Measurements from ENCODE around the gene EYS. TPM values are rescaled to one million over a fixed set of nuclear protein-coding genes. Genes with fewer than 3 reads are reported as not detected.

The EYS gene
- total and polyA plus RNA-seq, 2 of the 8 experiments (the other 6 are each of a cell fraction or from before 2014, with no cell fraction given), result 0.05 to 0.13 TPM

DNA sequence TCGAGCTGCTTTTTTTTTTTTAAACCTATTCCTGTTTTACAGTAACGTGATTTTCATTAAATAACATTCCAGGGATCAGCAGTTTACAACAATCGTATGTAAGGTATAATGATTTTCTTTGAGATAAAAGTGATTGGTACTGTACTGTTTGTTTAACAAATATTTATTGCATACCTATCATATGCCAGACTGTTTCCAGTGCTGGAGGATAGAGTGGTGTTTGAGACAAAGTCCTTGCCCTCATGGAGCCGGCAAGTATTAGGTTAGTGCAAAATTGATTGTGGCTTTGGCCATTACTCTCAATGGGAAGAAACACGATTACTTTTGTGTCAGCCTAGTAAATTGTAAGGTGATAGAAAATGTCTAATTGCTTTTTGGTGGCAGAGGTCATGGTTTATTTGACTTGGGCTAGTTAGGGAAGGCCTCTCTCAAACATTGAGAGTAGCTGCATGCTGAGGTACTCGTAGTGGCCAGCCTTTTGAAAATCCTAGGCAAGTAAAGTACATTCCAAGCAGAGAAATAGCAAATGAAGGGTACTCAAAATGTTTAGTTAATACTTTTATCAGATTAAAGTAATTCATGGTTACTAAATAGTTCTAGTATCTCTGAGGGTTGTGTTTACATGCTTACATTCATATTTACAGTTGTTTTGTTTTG is 2035.8 kb downstream of the EYS start:
- Histone ChIP-seq H3K23ac (ENCODE audit: insufficient read length) (no peak overlapping the region), H4K91ac (replicated peaks; ENCODE audit: insufficient read length, low read length) (no peak overlapping the region), H3K27me3 (replicated peaks in 1 of 4; ENCODE audit: control insufficient read depth in 3 of 4, extremely low read depth in 1 of 4, insufficient read depth in 3 of 4, low read length in 3 of 4) (no peaks in the 10 kb centered on the region), H3K18ac (ENCODE audit: extremely low read depth, low read length) (no peak overlapping the region), H4K5ac (ENCODE audit: insufficient read length, low read depth, low read length) (no peak overlapping the region), H3K4ac (replicated peaks; ENCODE audit: insufficient read length, low read depth, low read length) (no peak overlapping the region), H3K4me1 (replicated peaks in 1 of 4; ENCODE audit: control insufficient read depth in 3 of 4, insufficient read depth in 4 of 4, low read length in 3 of 4) (peaks cover 0 to 10% (median 6%) of the 10 kb centered on the region in 4 experiments; a peak in 4 of 7 replicates), H3K79me1 (ENCODE audit: low read depth, low read length) (no peaks in the 10 kb centered on the region; the same call in 1 of the 2 replicates), H2AFZ (ENCODE audit: low read length) (no peak overlapping the region), H3K9ac (replicated peaks in 1 of 4; ENCODE audit: extremely low read depth in 1 of 4, low read depth in 3 of 4, low read length in 3 of 4) (no peak overlapping the region), H2BK120ac (replicated peaks; ENCODE audit: low read depth, low read length) (no peak overlapping the region), H3K27ac (ENCODE audit: low read depth, low read length) (no peak overlapping the region), H4K8ac (ENCODE audit: extremely low read depth, insufficient read depth, low read length) (no peak overlapping the region), H3K23me2 (ENCODE audit: low read depth, low read length) (no peaks in the 10 kb centered on the region), H3K56ac (replicated peaks; ENCODE audit: insufficient read length, low read depth, low read length) (no peak overlapping the region), H2AK5ac (ENCODE audit: low read depth, low read length) (no peak overlapping the region), H2BK20ac (ENCODE audit: low read length) (no peak overlapping the region), H4K20me1 (replicated peaks in 1 of 2; ENCODE audit: control insufficient read depth in 1 of 2, insufficient read depth in 2 of 2, low read length in 2 of 2) (peaks cover 1 to 7% of the 10 kb centered on the region in 2 experiments), H3K4me2 (ENCODE audit: insufficient read depth in 1 of 2, low read depth in 2 of 2, low read length in 2 of 2) (no peak overlapping the region), H2BK15ac (ENCODE audit: low read length) (no peak overlapping the region), H3K14ac (ENCODE audit: insufficient read length) (no peak overlapping the region), H3K9me3 (ENCODE audit: insufficient read depth in 2 of 2, low read depth in 1 of 2, low read length in 1 of 2) (no peaks in the 10 kb centered on the region), H3K4me3 (ENCODE audit: extremely low read depth in 1 of 4, insufficient read depth in 2 of 4, low read depth in 3 of 4, low read length in 4 of 4) (no peak overlapping the region), H2BK5ac (ENCODE audit: low read depth, low read length) (no peak overlapping the region), H2BK12ac (ENCODE audit: low read depth, low read length) (no peak overlapping the region), H3K36me3 (ENCODE audit: control insufficient read depth in 2 of 4, insufficient read depth in 4 of 4, low read length in 3 of 4) (no peaks in the 10 kb centered on the region; a peak in 1 of 8 replicates), H3K79me2 (ENCODE audit: control insufficient read depth in 1 of 2, insufficient read depth in 2 of 2, low read length in 2 of 2) (peaks cover under 1 to 97% of the 10 kb centered on the region in 2 experiments; a peak in 3 of 4 replicates)
- DNase-seq (ENCODE audit: low read depth in 1 of 2, low spot score in 2 of 2) (no peak), FAIRE-seq (no peak)
- POLR2A ChIA-PET (ENCODE audit: partially characterized antibody), result interaction anchor here (0.6 to 1.1 kb wide), 2 partner anchors 35 to 93 kb away, joined by 4 to 5 read pairs; partner anchors contain the start of gene PHF3
- 81% methylated on average over 6 of the region's 6 CpGs; no CpG with 5 or more reads in 1 of the 2 experiments for WGBS, 2 experiments (ENCODE audit: extremely low coverage in 1 of 2, insufficient coverage in 1 of 2, insufficient read length in 1 of 2, insufficient replicate concordance in 2 of 2, low coverage in 1 of 2, low lambda C conversion rate in 2 of 2, missing lambda C conversion rate in 1 of 2)
- CTCF ChIA-PET (ENCODE audit: partially characterized antibody), result interaction anchor here (0.6 to 1.0 kb wide), 3 partner anchors 9 to 278 kb away, joined by 3 to 4 read pairs (median 3); no protein-coding TSS in a partner anchor
- no peak for TF ChIP-seq RNF2 (IDR thresholded peaks at IDR 0.05; ENCODE audit: borderline replicate concordance, low read depth, low read length, missing control alignments, poor library complexity, severe bottlenecking)
- TF ChIP-seq, protein P1, sequence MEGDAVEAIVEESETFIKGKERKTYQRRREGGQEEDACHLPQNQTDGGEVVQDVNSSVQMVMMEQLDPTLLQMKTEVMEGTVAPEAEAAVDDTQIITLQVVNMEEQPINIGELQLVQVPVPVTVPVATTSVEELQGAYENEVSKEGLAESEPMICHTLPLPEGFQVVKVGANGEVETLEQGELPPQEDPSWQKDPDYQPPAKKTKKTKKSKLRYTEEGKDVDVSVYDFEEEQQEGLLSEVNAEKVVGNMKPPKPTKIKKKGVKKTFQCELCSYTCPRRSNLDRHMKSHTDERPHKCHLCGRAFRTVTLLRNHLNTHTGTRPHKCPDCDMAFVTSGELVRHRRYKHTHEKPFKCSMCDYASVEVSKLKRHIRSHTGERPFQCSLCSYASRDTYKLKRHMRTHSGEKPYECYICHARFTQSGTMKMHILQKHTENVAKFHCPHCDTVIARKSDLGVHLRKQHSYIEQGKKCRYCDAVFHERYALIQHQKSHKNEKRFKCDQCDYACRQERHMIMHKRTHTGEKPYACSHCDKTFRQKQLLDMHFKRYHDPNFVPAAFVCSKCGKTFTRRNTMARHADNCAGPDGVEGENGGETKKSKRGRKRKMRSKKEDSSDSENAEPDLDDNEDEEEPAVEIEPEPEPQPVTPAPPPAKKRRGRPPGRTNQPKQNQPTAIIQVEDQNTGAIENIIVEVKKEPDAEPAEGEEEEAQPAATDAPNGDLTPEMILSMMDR (IDR thresholded peaks at IDR 0.05; ENCODE audit: control extremely low read depth in 1 of 3, insufficient read depth in 1 of 3, low read depth in 1 of 3, low read length in 3 of 3), result no peak
- no peak for TF ChIP-seq PHF8 (conservative IDR thresholded peaks at IDR 0.05; ENCODE audit: low read depth, low read length)
- TF ChIP-seq, protein P2, sequence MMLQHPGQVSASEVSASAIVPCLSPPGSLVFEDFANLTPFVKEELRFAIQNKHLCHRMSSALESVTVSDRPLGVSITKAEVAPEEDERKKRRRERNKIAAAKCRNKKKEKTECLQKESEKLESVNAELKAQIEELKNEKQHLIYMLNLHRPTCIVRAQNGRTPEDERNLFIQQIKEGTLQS (IDR thresholded peaks at IDR 0.05; ENCODE audit: insufficient read depth, low read depth, low read length), result no peak
- TF ChIP-seq BCL11A (IDR thresholded peaks at IDR 0.05; ENCODE audit: low read depth in 2 of 2, low read length in 2 of 2), result no peak
- TF ChIP-seq FOSL1 (IDR thresholded peaks at IDR 0.05; ENCODE audit: insufficient read depth, low read depth, low read length), result no peak
- no peak for TF ChIP-seq SIRT6 (IDR thresholded peaks at IDR 0.05; ENCODE audit: low read length)

Data from H1 (cell line).